Psoas muscle (tissue), 8 donors: Measurements from ENCODE around the gene LMF2. TPM values are rescaled to one million over a fixed set of nuclear protein-coding genes. Genes with fewer than 3 reads are reported as not detected.

ENCODE experiments used
- ATAC-seq, 4 donors: fragments of 200-7000 bp; cut with Tn5 transposase; one replicate each; pipeline ENCODE4 v1.9.1; 2020; ENCODE audit warnings: moderate library complexity in 3 of 4, mild to moderate bottlenecking in 2 of 4
- DNase-seq, 2 donors: peaks; one replicate each; pipeline ENCODE4 v3.0.0-alpha.2; 2020
- H3K27ac ChIP-seq: fragments of 200-600 bp; one replicate; pipeline ENCODE4 v1.8.0; 2022
- H3K27me3 ChIP-seq, 3 donors: fragments of 200-600 bp in 1 of 3; one replicate each; pipeline versions ENCODE4 v1.6.1 to v1.8.0; 2013 to 2022; ENCODE audit warnings: low read length in 2 of 3, mild to moderate bottlenecking in 2 of 3, moderate library complexity in 1 of 3; ENCODE audit not compliant: insufficient read depth in 3 of 3
- H3K36me3 ChIP-seq, 2 donors: fragments of 200-600 bp in 1 of 2; one replicate each; pipeline versions ENCODE4 v1.6.1 to v1.8.0; 2013 to 2022; ENCODE audit warnings: low read depth in 1 of 2, mild to moderate bottlenecking in 1 of 2, moderate library complexity in 1 of 2; ENCODE audit not compliant: insufficient read depth in 1 of 2
- H3K4me1 ChIP-seq: fragments of 200-600 bp; one replicate; pipeline ENCODE4 v1.8.0; 2022
- H3K4me3 ChIP-seq: fragments of 200-600 bp; one replicate; pipeline ENCODE4 v1.8.0; 2022; ENCODE audit warnings: mild to moderate bottlenecking
- H3K9me3 ChIP-seq: fragments of 200-600 bp; one replicate; pipeline ENCODE4 v1.8.0; 2022
- WGBS, 3 donors: extraction: QIAGEN DNeasy Blood & Tissue Kit; methylation state at CpG; one replicate each; pipeline versions ENCODE4 v1.1.6 to v1.1.7; 2013; 5-methylcytosine and 5-hydroxymethylcytosine counted together
- intact Hi-C, 2 donors: fragments of 100-400 bp; cut with DNase I; formaldehyde crosslinking; loops; one replicate each; pipeline versions ENCODE4 v1.11.0 to v1.14.2; 2022
- polyA plus RNA-seq, 3 donors: library from polyadenylated mRNA; stranded (reverse); fragments of 200-250 nt; gene quantifications; one replicate each; pipeline ENCODE4 v1.2.3, GENCODE V29; 2013
- total RNA-seq, 4 donors: library from RNA; stranded (reverse); fragmentation: NEBNext Ultra II Directional in 2 of 4; extraction: Animal tissue kit (Norgen Biotek cat#: 25700) in 2 of 4; gene quantifications; one replicate each; pipeline versions ENCODE4 v1.2.1 to v1.2.4, GENCODE V29; 2021 to 2023
- TF ChIP-seq, protein P1 (sequence below): fragments of 200-600 bp; IDR thresholded peaks from one replicate; pipeline ENCODE4 v1.8.0; 2022; ENCODE audit warnings: antibody characterized with exemption
- donor health status: healthy with polysubstance abuse.
- donor health status: DM: no; HTN: no; CAD: no; lungs with moderate emphysema.
- donor health status: Bipolar disorder and iron deficiency.
- donor health status: healthy.
- donor health status: DM: yes; HTN: yes; CAD: no.
- donor health status: DM: no; HTN: no; CAD: no.
- donor health status: DM: no; HTN: no; CAD: no.
- donor health status: DM: yes; HTN: yes; CAD: no.

The LMF2 gene
- total and polyA plus RNA-seq, 7 donors: 14.9 to 24.1 (median 17.2) TPM

DNA sequence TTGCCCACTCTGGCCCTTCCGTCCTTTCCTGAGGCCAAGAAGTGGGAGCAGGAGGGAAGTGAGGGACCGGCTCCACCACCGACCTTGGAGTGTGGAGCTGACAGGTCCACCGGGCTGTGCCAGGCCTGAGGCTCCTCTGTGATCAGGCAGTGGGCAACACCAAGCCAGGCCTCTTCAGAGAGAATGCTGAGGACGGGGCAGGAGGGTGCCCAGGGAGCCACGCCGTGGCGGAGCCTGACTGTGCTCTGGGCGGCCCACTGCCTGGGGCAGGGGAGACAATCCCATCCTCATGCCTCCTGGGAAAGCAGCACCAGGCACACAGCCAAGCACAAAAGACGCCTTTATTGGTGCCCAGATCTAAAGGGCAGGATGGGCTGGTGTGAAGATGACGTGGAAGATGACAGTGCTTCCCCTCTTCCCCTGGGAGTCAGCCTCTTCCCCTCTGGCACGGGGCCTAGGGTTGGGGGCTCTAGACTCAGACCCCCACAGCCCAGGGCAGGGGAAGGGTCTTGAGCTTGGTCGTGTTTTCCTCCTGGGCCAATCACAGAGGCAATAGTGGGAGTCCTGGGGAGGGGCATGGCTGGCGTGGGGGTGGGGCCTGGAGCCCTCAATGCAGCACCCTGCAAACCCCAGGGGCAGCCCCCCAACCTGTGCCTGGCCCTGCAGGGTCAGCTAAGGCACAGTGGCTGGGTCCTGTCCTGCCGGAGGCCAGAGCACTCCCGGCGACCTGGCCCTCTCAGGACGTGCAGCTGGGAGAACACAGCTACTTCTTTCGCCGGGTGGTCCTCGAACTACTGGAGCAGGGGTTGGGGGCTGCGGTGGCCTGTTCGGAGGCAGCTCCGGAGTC is 4.7 kb downstream of the LMF2 start:
- no peak overlapping the region for H3K4me3 ChIP-seq
- H3K9me3 ChIP-seq: no peaks in the 10 kb centered on the region
- H3K36me3 ChIP-seq: peaks cover 0 to 31% of the 10 kb centered on the region in 2 donors

DNA sequence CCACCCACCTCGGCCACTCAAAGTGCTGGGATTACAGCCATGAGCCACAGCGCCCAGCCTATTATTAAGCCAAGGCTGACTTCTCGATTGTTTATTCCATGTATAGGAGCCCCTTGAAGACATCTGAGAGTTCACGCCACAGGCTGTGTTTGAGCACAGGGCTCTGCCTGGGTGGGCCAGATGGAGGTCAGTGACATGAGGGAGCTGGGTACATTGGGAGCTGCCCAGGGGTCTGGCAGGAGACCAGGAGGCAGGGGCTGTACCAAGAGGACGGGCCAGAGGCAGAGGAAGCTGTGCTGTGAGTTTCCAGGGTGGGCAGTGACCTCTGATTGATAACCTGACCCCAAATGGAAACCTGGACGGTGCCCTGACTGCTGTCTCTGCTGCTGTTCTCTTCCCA is 5.4 kb downstream of the LMF2 start:
- H3K36me3 ChIP-seq: peaks cover 0 to 31% of the 10 kb centered on the region in 2 donors
- DNase-seq: no peak
- H3K27me3 ChIP-seq: no peaks in the 10 kb centered on the region
- peaks cover 8% of the 10 kb centered on the region for H3K4me1 ChIP-seq
- intact Hi-C loops: loop anchor here in 1 of 2 donors (10.0 kb wide), 1 partner anchor 247 kb away; the partner anchor contains the start of gene HDAC10
- TF ChIP-seq, protein P1, sequence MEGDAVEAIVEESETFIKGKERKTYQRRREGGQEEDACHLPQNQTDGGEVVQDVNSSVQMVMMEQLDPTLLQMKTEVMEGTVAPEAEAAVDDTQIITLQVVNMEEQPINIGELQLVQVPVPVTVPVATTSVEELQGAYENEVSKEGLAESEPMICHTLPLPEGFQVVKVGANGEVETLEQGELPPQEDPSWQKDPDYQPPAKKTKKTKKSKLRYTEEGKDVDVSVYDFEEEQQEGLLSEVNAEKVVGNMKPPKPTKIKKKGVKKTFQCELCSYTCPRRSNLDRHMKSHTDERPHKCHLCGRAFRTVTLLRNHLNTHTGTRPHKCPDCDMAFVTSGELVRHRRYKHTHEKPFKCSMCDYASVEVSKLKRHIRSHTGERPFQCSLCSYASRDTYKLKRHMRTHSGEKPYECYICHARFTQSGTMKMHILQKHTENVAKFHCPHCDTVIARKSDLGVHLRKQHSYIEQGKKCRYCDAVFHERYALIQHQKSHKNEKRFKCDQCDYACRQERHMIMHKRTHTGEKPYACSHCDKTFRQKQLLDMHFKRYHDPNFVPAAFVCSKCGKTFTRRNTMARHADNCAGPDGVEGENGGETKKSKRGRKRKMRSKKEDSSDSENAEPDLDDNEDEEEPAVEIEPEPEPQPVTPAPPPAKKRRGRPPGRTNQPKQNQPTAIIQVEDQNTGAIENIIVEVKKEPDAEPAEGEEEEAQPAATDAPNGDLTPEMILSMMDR: no peak
- H3K4me3 ChIP-seq: no peak overlapping the region
- 61 to 76% (median 72%) methylated on average over 6 of the region's 6 CpGs for WGBS, 3 donors
- no peaks in the 10 kb centered on the region for H3K9me3 ChIP-seq
- no peak for ATAC-seq
- no peak overlapping the region for H3K27ac ChIP-seq

More for the DNA sequence above, 4.7 kb downstream of the LMF2 start:
- H3K4me1 ChIP-seq: peaks cover 8% of the 10 kb centered on the region
- no peak for ATAC-seq
- no peaks in the 10 kb centered on the region for H3K27me3 ChIP-seq
- WGBS, 3 donors: 82 to 87% (median 86%) methylated on average over 23 to 24 of the region's 24 CpGs
- intact Hi-C loops: loop anchor here in 1 of 2 donors (10.0 kb wide), 1 partner anchor 248 kb away; the partner anchor contains the start of gene HDAC10
- TF ChIP-seq, protein P1: no peak
- H3K27ac ChIP-seq: no peak overlapping the region
- no peak for DNase-seq

DNA sequence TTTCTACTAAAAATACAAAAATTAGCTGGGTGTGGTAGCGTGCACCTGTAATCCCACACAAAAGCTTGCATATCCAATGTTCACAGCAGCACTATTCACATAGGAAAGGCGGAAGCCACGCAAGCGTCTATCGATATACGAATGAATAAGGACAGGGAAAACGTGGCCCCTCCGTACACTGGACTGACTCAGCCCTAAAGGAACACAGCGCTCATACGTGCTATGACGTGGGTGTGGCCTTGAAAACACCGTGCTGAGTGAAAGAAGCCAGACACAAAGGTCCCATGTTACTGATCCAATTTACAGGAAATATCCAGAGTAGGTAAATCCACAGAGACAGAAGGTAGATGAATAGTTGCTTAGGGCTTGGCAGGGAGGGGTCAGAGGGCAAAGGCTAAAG is 7.0 kb downstream of the LMF2 start:
- intact Hi-C loops: loop anchor here in 1 of 2 donors (10.0 kb wide), 1 partner anchor 246 kb away; the partner anchor contains the start of gene HDAC10
- no peak for DNase-seq
- no peaks in the 10 kb centered on the region for H3K9me3 ChIP-seq
- H3K27me3 ChIP-seq: no peaks in the 10 kb centered on the region
- no peak overlapping the region for H3K4me3 ChIP-seq
- 86 to 93% (median 88%) methylated on average over 12 of the region's 12 CpGs for WGBS, 3 donors
- TF ChIP-seq, protein P1: no peak
- H3K27ac ChIP-seq: no peak overlapping the region
- H3K4me1 ChIP-seq: no peaks in the 10 kb centered on the region
- peaks cover 0 to 23% of the 10 kb centered on the region in 2 donors for H3K36me3 ChIP-seq
- no peak for ATAC-seq

DNA sequence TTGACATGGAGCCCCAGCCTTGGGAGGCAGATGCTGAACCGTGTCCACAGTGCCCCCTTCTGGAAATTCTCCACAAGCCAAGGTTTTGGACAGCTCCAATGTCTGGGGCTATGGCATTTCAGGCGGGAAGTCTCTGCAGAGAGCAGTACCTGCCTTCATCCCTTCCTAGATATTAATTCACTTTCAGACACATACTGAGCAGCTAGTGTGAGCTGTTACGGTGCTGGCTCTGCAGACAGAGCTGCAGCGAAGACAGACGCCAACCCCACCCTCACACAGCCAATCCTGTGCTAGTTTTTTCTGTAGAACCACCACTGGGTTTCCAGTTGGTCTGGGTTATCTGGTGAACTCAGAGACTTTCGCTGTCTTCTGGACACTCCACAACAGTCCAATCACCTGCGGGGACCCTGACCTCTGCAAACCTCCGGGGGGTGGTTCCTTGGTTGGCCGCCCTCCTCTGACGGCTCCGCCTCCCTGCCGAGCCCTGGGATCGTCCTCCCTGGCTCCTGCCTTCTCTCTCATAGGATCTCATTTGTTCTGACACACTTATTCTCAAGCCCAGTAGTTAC is 9.1 kb downstream of the LMF2 start:
- intact Hi-C loops: loop anchor here in 1 of 2 donors (5.0 kb wide), 1 partner anchor 136 kb away; no protein-coding TSS in a partner anchor
- Histone ChIP-seq H3K36me3 (peaks cover 0 to 10% of the 10 kb centered on the region in 2 donors), H3K4me1 (no peaks in the 10 kb centered on the region), H3K9me3 (no peaks in the 10 kb centered on the region), H3K27ac (no peak overlapping the region), H3K27me3 (no peaks in the 10 kb centered on the region), H3K4me3 (no peak overlapping the region)
- WGBS, 3 donors: 7 to 22% (median 8%) methylated on average over 13 of the region's 13 CpGs
- ATAC-seq (peak; percentile 52 to 74 (median 64)), DNase-seq (no peak)
- TF ChIP-seq, protein P1: peak; percentile 40
